DOHH2 (cell line): ENCODE measurements around the gene DBR1.

Experiments
- EZH2phosphoT487 ChIP-seq: fragments of 200-600 bp; sonication (generic); IDR thresholded peaks from 2 replicates; pipeline ENCODE4 v1.6.1; 2017; ENCODE audit warnings: borderline replicate concordance, mild to moderate bottlenecking, antibody characterized with exemption, low read length, moderate library complexity, mixed read lengths
- TF ChIP-seq, protein P1 (sequence below): fragments of 200-600 bp; sonication (generic); IDR thresholded peaks from one replicate; pipeline ENCODE4 v1.5.1; 2014; ENCODE audit warnings: antibody characterized with exemption, mild to moderate bottlenecking, low read depth, low read length; ENCODE audit not compliant: poor library complexity, severe bottlenecking

GRCh38 chr3:138196023-138196422 lies 21.3 kb upstream of the DBR1 start:
- TF ChIP-seq, protein P1, sequence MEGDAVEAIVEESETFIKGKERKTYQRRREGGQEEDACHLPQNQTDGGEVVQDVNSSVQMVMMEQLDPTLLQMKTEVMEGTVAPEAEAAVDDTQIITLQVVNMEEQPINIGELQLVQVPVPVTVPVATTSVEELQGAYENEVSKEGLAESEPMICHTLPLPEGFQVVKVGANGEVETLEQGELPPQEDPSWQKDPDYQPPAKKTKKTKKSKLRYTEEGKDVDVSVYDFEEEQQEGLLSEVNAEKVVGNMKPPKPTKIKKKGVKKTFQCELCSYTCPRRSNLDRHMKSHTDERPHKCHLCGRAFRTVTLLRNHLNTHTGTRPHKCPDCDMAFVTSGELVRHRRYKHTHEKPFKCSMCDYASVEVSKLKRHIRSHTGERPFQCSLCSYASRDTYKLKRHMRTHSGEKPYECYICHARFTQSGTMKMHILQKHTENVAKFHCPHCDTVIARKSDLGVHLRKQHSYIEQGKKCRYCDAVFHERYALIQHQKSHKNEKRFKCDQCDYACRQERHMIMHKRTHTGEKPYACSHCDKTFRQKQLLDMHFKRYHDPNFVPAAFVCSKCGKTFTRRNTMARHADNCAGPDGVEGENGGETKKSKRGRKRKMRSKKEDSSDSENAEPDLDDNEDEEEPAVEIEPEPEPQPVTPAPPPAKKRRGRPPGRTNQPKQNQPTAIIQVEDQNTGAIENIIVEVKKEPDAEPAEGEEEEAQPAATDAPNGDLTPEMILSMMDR: no peak
- no peak for TF ChIP-seq EZH2phosphoT487
